Stimulated activated CD4-positive, alpha-beta T cell treated with anti-CD3 and anti-CD28 coated beads, Interleukin-15, amount 100 ng/mL, for 1 hour (primary cell): ENCODE measurements around the gene WFDC1.

Experiments used
- DNase-seq, 2 donors: peaks; one replicate each; pipeline ENCODE4 v3.0.0-alpha.2; 2020; ENCODE audit warnings: low read depth in 1 of 2, low spot score in 1 of 2

Gene WFDC1

GRCh38 chr16:84294531-84295142, at the start of gene WFDC1:
WFDC1 (plus strand) TSS chr16:84294878; CDS start chr16:84294972, 94 bp downstream.
- DNase-seq: no peak

GRCh38 chr16:84245956-84246678, 48.6 kb upstream of the WFDC1 start:
- no peak for DNase-seq

- no peak for DNase-seq
Measured at GRCh38 chr16:84246679-84247077, 48.0 kb upstream of the WFDC1 start.

GRCh38 chr16:84247331-84247730, 47.3 kb upstream of the WFDC1 start:
- DNase-seq: no peak

GRCh38 chr16:84247844-84248243, 46.8 kb upstream of the WFDC1 start:
- DNase-seq: no peak

GRCh38 chr16:84252184-84252583, 42.5 kb upstream of the WFDC1 start:
- DNase-seq: no peak

- DNase-seq: no peak
Measured at GRCh38 chr16:84253173-84253572, 41.5 kb upstream of the WFDC1 start.

GRCh38 chr16:84254062-84254461, 40.6 kb upstream of the WFDC1 start:
- DNase-seq: no peak

GRCh38 chr16:84255050-84255810, 39.4 kb upstream of the WFDC1 start:
- DNase-seq: no peak

GRCh38 chr16:84258266-84258665, 36.4 kb upstream of the WFDC1 start:
- DNase-seq: no peak

GRCh38 chr16:84259691-84260090, 35.0 kb upstream of the WFDC1 start:
- no peak for DNase-seq

- DNase-seq: no peak
Measured at GRCh38 chr16:84260766-84261554, 33.7 kb upstream of the WFDC1 start.

- no peak for DNase-seq
Measured at GRCh38 chr16:84262031-84262430, 32.6 kb upstream of the WFDC1 start.

- DNase-seq: no peak
Measured at GRCh38 chr16:84262939-84263338, 31.7 kb upstream of the WFDC1 start.

GRCh38 chr16:84266451-84266850, 28.2 kb upstream of the WFDC1 start:
- no peak for DNase-seq

- no peak for DNase-seq
Measured at GRCh38 chr16:84267380-84267779, 27.3 kb upstream of the WFDC1 start.

GRCh38 chr16:84268291-84269040, 26.2 kb upstream of the WFDC1 start:
- DNase-seq: no peak

GRCh38 chr16:84270071-84270470, 24.6 kb upstream of the WFDC1 start:
- no peak for DNase-seq

- DNase-seq: no peak
Measured at GRCh38 chr16:84270531-84270930, 24.1 kb upstream of the WFDC1 start.

GRCh38 chr16:84271037-84271436, 23.6 kb upstream of the WFDC1 start:
- DNase-seq: no peak

- no peak for DNase-seq
Measured at GRCh38 chr16:84271866-84272265, 22.8 kb upstream of the WFDC1 start.
